ENCODE data around the gene RHOXF1.
"Not testable (repeated sequence)": the region's sequence is repeated elsewhere in the genome, so short reads cannot be mapped to it uniquely, and the experiment has no call there.

The RHOXF1 gene

GRCh38 chrX:120125444-120125843, 9.7 kb upstream of the RHOXF1 start:
- Histone ChIP-seq H3K36me3 (no peaks in the 10 kb centered on the region), H3K9me3 (no peaks in the 10 kb centered on the region), H3K4me1 (no peaks in the 10 kb centered on the region), H3K27me3 (no peaks in the 10 kb centered on the region), H3K4me3 (ENCODE audit: low read depth, low read length) (no peak overlapping the region)
- TF ChIP-seq CTCF (IDR thresholded peaks at IDR 0.05; ENCODE audit: low read depth, low read length) = no peak
- no peak for DNase-seq

GRCh38 chrX:120120223-120120622, 4.5 kb upstream of the RHOXF1 start:
- Histone ChIP-seq H3K4me3 (ENCODE audit: low read depth, low read length) (no peak overlapping the region), H3K4me1 (no peaks in the 10 kb centered on the region), H3K9me3 (no peaks in the 10 kb centered on the region), H3K27me3 (no peaks in the 10 kb centered on the region), H3K36me3 (no peaks in the 10 kb centered on the region)
- TF ChIP-seq CTCF (IDR thresholded peaks at IDR 0.05; ENCODE audit: low read depth, low read length) = no peak
- no peak for DNase-seq

GRCh38 chrX:120111611-120112010, 4.1 kb downstream of the RHOXF1 start:
- DNase-seq = no peak
- Histone ChIP-seq H3K27me3 (no peaks in the 10 kb centered on the region), H3K36me3 (no peaks in the 10 kb centered on the region), H3K9me3 (no peaks in the 10 kb centered on the region), H3K4me1 (no peaks in the 10 kb centered on the region), H3K4me3 (ENCODE audit: low read depth, low read length) (no peak overlapping the region)
- TF ChIP-seq CTCF (IDR thresholded peaks at IDR 0.05; ENCODE audit: low read depth, low read length) = no peak

GRCh38 chrX:120109378-120109777, 6.3 kb downstream of the RHOXF1 start:
- H3K27me3 ChIP-seq = no peaks in the 10 kb centered on the region
- no peaks in the 10 kb centered on the region for H3K4me1 ChIP-seq
- no peaks in the 10 kb centered on the region for H3K9me3 ChIP-seq
- no peak for DNase-seq
- H3K36me3 ChIP-seq = no peaks in the 10 kb centered on the region
- TF ChIP-seq CTCF (IDR thresholded peaks at IDR 0.05; ENCODE audit: low read depth, low read length) = no peak
- no peak overlapping the region for H3K4me3 ChIP-seq (ENCODE audit: low read depth, low read length)

GRCh38 chrX:120104707-120105106, 11.0 kb downstream of the RHOXF1 start:
- H3K27me3 ChIP-seq; H3K36me3 ChIP-seq; DNase-seq; H3K9me3 ChIP-seq; H3K4me1 ChIP-seq; H3K4me3 ChIP-seq (ENCODE audit: low read depth, low read length): not testable (repeated sequence)

- not testable (repeated sequence) for H3K27me3 ChIP-seq; H3K36me3 ChIP-seq; DNase-seq; H3K4me3 ChIP-seq (ENCODE audit: low read depth, low read length); H3K4me1 ChIP-seq; H3K9me3 ChIP-seq
Measured at GRCh38 chrX:120101057-120101456, 14.7 kb downstream of the RHOXF1 start.

GRCh38 chrX:120090208-120090607, 25.5 kb downstream of the RHOXF1 start:
- no peak overlapping the region for H3K4me3 ChIP-seq (ENCODE audit: low read depth, low read length)
- no peaks in the 10 kb centered on the region for H3K36me3 ChIP-seq
- no peaks in the 10 kb centered on the region for H3K9me3 ChIP-seq
- TF ChIP-seq CTCF (IDR thresholded peaks at IDR 0.05; ENCODE audit: low read depth, low read length) = peak; percentile 27; the same call in 1 of the 2 replicates
- no peaks in the 10 kb centered on the region for H3K4me1 ChIP-seq
- DNase-seq = no peak
- H3K27me3 ChIP-seq = no peaks in the 10 kb centered on the region
